ENCODE data around the gene ANKS6. TPM values are rescaled to one million over a fixed set of nuclear protein-coding genes. Genes with fewer than 3 reads are reported as not detected.

The ANKS6 gene
- total and polyA plus RNA-seq, 4 donors, result 8.4 to 23.8 (median 20.7) TPM

DNA sequence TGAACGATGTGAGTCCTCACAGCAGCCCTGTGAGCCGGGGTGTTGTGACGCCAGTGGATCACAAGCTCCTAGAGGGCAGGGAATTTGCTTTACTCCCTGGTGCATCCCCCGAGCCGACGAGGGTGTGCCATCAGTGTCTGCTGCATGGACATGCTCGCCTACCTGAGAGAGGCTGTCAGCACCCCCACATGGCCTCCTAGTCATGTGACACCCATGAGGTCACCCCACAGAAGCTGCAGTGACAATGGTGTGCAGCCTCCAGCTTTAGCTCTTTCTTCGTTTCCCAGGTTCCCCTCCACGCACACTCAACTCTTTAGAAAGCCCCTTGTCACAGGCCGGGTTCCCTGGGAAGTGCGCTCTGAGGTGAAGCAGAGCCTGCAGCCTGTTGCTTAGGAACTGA lies 67.9 kb downstream of the ANKS6 start:
- 87% methylated on average over 11 of the region's 11 CpGs for WGBS, 2 donors
- no peak for ATAC-seq (ENCODE audit: low FRiP score)
- H3K36me3 ChIP-seq (ENCODE audit: control insufficient read depth in 1 of 2, insufficient read depth in 2 of 2, low read length in 1 of 2), result peaks cover 0 to 4% of the 10 kb centered on the region in 2 donors

DNA sequence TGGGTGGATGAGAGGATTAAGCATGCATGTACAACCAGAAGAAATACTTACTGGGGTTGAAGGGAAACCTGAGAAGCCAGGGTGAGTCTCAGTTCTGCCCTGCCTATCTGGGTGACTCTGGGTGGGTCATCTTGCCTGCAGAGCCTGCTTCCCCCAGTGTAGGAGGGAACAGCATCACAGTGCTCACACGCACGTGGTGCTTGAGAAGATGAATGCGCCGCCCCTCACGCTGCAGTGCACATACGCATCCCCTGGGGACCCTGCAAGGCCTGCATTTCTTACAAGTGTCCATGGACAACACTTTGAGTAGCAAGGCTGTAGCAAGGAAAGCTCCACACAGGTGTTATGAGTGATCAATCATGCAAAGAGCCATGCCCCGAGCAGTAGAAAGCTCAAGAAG lies 68.9 kb downstream of the ANKS6 start:
- ATAC-seq (ENCODE audit: low FRiP score), result no peak
- no peak overlapping the region for H3K4me3 ChIP-seq (ENCODE audit: low read length in 2 of 2)
- H3K4me1 ChIP-seq (ENCODE audit: control insufficient read depth in 1 of 2, insufficient read depth in 2 of 2, low read length in 2 of 2), result no peaks in the 10 kb centered on the region
- intact Hi-C loops (cut with DNase I), result no loop called here
- H3K36me3 ChIP-seq (ENCODE audit: control insufficient read depth in 1 of 2, insufficient read depth in 2 of 2, low read length in 1 of 2), result no peaks in the 10 kb centered on the region
- no peaks in the 10 kb centered on the region for H3K27me3 ChIP-seq (ENCODE audit: control insufficient read depth in 1 of 2, insufficient read depth in 2 of 2, low read length in 1 of 2)
- no peak overlapping the region for H3K27ac ChIP-seq (ENCODE audit: low read depth in 1 of 2, low read length in 2 of 2)
- DNase-seq, result no peak
- WGBS, 2 donors, result 58 to 63% methylated on average over 7 of the region's 7 CpGs
- H3K9me3 ChIP-seq (ENCODE audit: control insufficient read depth, low read length), result peaks cover 9% of the 10 kb centered on the region

More for the DNA sequence above, 67.9 kb downstream of the ANKS6 start:
- H3K4me1 ChIP-seq (ENCODE audit: control insufficient read depth in 1 of 2, insufficient read depth in 2 of 2, low read length in 2 of 2), result no peaks in the 10 kb centered on the region
- no peak for DNase-seq
- no peak overlapping the region for H3K27ac ChIP-seq (ENCODE audit: low read depth in 1 of 2, low read length in 2 of 2)
- H3K9me3 ChIP-seq (ENCODE audit: control insufficient read depth, low read length), result peaks cover 4% of the 10 kb centered on the region
- intact Hi-C loops (cut with DNase I), result no loop called here
- H3K27me3 ChIP-seq (ENCODE audit: control insufficient read depth in 1 of 2, insufficient read depth in 2 of 2, low read length in 1 of 2), result no peaks in the 10 kb centered on the region
- no peak overlapping the region for H3K4me3 ChIP-seq (ENCODE audit: low read length in 2 of 2)

DNA sequence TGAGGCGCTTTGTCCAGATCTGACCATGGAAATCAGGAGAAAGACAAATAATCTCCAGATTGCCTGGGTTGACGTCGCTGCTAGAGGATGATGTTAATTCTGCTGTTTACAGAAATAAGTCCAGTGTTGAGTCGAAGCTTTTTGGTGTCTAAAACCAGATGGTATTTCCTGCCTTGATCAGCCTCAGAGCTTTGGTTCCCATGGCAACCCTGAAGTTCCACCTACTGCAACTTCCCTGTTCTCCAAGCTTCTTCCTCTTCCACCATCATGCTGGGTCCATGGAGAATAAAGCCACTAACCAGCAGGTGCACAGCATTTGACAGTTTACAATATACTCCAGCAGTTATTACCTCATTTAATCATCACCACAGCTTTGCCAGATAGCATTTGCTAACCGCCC lies 69.6 kb downstream of the ANKS6 start:
- Histone ChIP-seq H3K36me3 (ENCODE audit: control insufficient read depth in 1 of 2, insufficient read depth in 2 of 2, low read length in 1 of 2) (no peaks in the 10 kb centered on the region), H3K4me3 (ENCODE audit: low read length in 2 of 2) (no peak overlapping the region), H3K4me1 (ENCODE audit: control insufficient read depth in 1 of 2, insufficient read depth in 2 of 2, low read length in 2 of 2) (no peaks in the 10 kb centered on the region), H3K27me3 (ENCODE audit: control insufficient read depth in 1 of 2, insufficient read depth in 2 of 2, low read length in 1 of 2) (no peaks in the 10 kb centered on the region), H3K27ac (ENCODE audit: low read depth in 1 of 2, low read length in 2 of 2) (no peak overlapping the region), H3K9me3 (ENCODE audit: control insufficient read depth, low read length) (peaks cover 10% of the 10 kb centered on the region)
- 27 to 29% methylated on average over 5 of the region's 5 CpGs for WGBS, 2 donors
- intact Hi-C loops (cut with DNase I), result no loop called here
- no peak for DNase-seq
- ATAC-seq (ENCODE audit: low FRiP score), result no peak

DNA sequence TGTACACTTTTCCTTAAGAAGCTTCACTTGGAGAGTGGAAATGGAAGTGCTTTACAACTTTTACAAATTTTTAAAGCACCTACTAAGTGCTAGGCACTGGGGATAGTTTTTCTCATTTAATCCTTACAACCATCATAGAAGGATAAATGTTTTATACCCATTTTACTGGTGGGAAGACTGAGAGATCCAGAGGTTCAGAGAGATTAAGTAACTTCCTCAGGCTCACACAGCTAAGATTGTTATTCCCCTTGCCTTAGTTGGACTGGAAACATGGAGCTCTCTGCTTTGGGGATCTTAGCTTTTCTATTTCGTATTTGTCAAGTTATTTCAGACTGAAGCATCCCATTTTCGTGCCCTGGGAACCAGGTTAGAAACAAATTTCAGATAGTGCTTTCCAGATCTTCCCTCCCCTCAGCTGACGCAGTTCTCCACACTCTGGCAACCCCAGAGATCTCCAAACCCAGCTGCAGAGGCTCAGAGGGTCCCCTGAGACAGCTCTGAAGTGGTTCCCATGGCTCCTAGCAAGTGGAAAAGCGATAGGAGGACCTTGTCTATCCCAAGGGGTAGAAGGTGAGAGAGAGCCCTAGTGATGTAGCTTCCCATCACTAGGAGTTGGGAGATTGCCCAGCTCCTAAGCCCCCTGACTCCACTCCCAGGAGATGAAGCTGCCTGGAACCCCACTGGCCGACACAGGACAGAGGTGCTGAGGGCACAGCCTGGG lies 71.4 kb downstream of the ANKS6 start:
- Histone ChIP-seq H3K9me3 (ENCODE audit: control insufficient read depth, low read length) (peaks cover 10% of the 10 kb centered on the region), H3K4me3 (ENCODE audit: low read length in 2 of 2) (no peak overlapping the region), H3K27me3 (ENCODE audit: control insufficient read depth in 1 of 2, insufficient read depth in 2 of 2, low read length in 1 of 2) (no peaks in the 10 kb centered on the region), H3K36me3 (ENCODE audit: control insufficient read depth in 1 of 2, insufficient read depth in 2 of 2, low read length in 1 of 2) (no peaks in the 10 kb centered on the region), H3K4me1 (ENCODE audit: control insufficient read depth in 1 of 2, insufficient read depth in 2 of 2, low read length in 2 of 2) (no peaks in the 10 kb centered on the region), H3K27ac (ENCODE audit: low read depth in 1 of 2, low read length in 2 of 2) (no peak overlapping the region)
- DNase-seq, result no peak
- 70 to 72% methylated on average over 5 of the region's 5 CpGs for WGBS, 2 donors
- intact Hi-C loops (cut with DNase I), result no loop called here
- no peak for ATAC-seq (ENCODE audit: low FRiP score)

DNA sequence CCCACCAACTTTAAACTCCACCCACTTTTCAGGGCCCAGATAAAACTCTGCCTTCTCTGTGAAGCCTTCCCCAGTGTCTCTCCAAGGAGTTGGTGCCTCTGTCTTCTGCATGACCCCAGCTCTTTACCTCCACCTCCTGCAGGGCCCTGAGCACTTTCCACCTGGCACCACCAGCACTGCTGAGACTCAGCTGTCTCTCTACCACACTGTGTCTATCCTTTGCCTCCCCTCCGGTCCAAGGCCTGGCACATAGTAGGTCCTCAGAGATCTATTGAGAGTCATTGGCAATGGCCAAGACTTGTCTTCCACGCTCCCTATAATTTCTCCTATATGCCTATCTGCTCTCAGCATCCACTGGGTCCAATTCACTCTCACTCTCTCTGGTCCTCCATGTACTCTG lies 74.7 kb downstream of the ANKS6 start:
- no peaks in the 10 kb centered on the region for H3K36me3 ChIP-seq (ENCODE audit: control insufficient read depth in 1 of 2, insufficient read depth in 2 of 2, low read length in 1 of 2)
- H3K27ac ChIP-seq (ENCODE audit: low read depth in 1 of 2, low read length in 2 of 2), result no peak overlapping the region
- no peak overlapping the region for H3K4me3 ChIP-seq (ENCODE audit: low read length in 2 of 2)
- H3K9me3 ChIP-seq (ENCODE audit: control insufficient read depth, low read length), result peaks cover 11% of the 10 kb centered on the region
- DNase-seq (no peak), ATAC-seq (ENCODE audit: low FRiP score) (no peak)
- intact Hi-C loops (cut with DNase I), result no loop called here
- no peaks in the 10 kb centered on the region for H3K27me3 ChIP-seq (ENCODE audit: control insufficient read depth in 1 of 2, insufficient read depth in 2 of 2, low read length in 1 of 2)
- no peaks in the 10 kb centered on the region for H3K4me1 ChIP-seq (ENCODE audit: control insufficient read depth in 1 of 2, insufficient read depth in 2 of 2, low read length in 2 of 2)
- 85 to 86% methylated on average over 2 of the region's 2 CpGs for WGBS, 2 donors

DNA sequence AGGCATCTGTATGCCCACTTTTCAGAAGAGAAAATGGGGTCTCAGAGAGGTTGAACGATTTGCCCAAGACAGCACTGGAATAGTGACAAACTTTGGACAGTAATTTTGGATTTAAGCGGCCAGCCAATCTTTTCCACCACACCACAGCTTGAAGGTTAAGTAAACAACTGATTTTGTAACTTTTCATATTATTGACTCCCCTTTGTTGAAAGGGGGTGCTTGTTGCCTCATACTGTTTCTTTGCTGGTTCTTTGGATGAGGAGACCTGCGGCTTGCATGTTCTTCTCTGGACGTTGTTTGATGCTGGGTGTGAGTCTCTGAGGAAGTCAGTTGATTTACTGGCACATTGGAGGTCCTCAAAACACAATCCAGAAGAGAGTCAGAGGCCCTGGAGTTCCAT lies 76.0 kb downstream of the ANKS6 start:
- ATAC-seq (ENCODE audit: low FRiP score) (no peak), DNase-seq (no peak)
- no peaks in the 10 kb centered on the region for H3K4me1 ChIP-seq (ENCODE audit: control insufficient read depth in 1 of 2, insufficient read depth in 2 of 2, low read length in 2 of 2)
- 78 to 84% methylated on average over 4 of the region's 4 CpGs for WGBS, 2 donors
- intact Hi-C loops (cut with DNase I), result no loop called here
- H3K36me3 ChIP-seq (ENCODE audit: control insufficient read depth in 1 of 2, insufficient read depth in 2 of 2, low read length in 1 of 2), result no peaks in the 10 kb centered on the region
- H3K27me3 ChIP-seq (ENCODE audit: control insufficient read depth in 1 of 2, insufficient read depth in 2 of 2, low read length in 1 of 2), result no peaks in the 10 kb centered on the region
- H3K4me3 ChIP-seq (ENCODE audit: low read length in 2 of 2), result no peak overlapping the region
- no peak overlapping the region for H3K27ac ChIP-seq (ENCODE audit: low read depth in 1 of 2, low read length in 2 of 2)
- H3K9me3 ChIP-seq (ENCODE audit: control insufficient read depth, low read length), result peaks cover 11% of the 10 kb centered on the region

DNA sequence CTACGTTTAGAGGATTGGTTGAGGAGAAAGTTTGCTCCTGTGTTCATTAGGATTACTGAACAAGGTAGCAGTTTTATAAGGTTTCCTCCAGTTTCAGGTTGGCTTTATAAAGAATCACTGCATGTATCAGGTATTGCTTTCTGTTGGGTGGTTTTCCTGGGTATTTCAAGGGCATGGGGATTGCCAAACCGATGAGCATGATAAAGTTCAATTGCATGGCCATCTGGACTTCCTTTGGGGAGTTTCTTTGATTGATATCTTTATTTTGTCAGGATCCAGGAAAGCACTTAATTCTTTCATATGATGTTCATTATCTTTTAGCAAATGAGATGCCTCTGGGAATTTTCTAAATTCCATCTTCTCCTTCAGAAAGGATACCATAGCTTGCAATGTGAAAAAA lies 77.3 kb downstream of the ANKS6 start:
- Histone ChIP-seq H3K27ac (ENCODE audit: low read depth in 1 of 2, low read length in 2 of 2) (no peak overlapping the region), H3K27me3 (ENCODE audit: control insufficient read depth in 1 of 2, insufficient read depth in 2 of 2, low read length in 1 of 2) (no peaks in the 10 kb centered on the region), H3K9me3 (ENCODE audit: control insufficient read depth, low read length) (peaks cover 9% of the 10 kb centered on the region), H3K4me3 (ENCODE audit: low read length in 2 of 2) (no peak overlapping the region), H3K4me1 (ENCODE audit: control insufficient read depth in 1 of 2, insufficient read depth in 2 of 2, low read length in 2 of 2) (no peaks in the 10 kb centered on the region), H3K36me3 (ENCODE audit: control insufficient read depth in 1 of 2, insufficient read depth in 2 of 2, low read length in 1 of 2) (no peaks in the 10 kb centered on the region)
- no peak for ATAC-seq (ENCODE audit: low FRiP score)
- no peak for DNase-seq
- intact Hi-C loops (cut with DNase I), result no loop called here
- 66 to 74% methylated on average over 2 of the region's 2 CpGs for WGBS, 2 donors

DNA sequence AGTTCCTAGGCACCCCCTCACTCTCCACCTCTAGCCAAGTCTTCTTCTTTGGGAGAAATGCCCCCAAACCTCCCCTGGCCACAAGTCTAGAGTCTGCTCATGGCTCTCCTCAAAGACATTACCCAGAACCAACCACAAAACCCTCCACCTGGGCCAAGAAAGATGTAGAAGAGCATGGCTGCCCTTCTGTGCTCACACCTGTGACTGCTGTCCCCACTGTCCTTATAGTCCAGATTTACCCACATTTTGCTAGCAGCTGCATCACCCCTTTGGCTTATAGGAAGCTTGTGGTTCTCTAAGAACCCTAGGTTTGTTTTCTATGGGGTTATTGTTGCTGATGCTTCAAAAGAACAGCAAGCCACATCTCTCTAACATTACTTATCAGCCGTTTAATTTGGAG lies 81.5 kb downstream of the ANKS6 start:
- Histone ChIP-seq H3K4me1 (ENCODE audit: control insufficient read depth in 1 of 2, insufficient read depth in 2 of 2, low read length in 2 of 2) (no peaks in the 10 kb centered on the region), H3K9me3 (ENCODE audit: control insufficient read depth, low read length) (peaks cover 4% of the 10 kb centered on the region), H3K36me3 (ENCODE audit: control insufficient read depth in 1 of 2, insufficient read depth in 2 of 2, low read length in 1 of 2) (no peaks in the 10 kb centered on the region), H3K4me3 (ENCODE audit: low read length in 2 of 2) (no peak overlapping the region), H3K27ac (ENCODE audit: low read depth in 1 of 2, low read length in 2 of 2) (no peak overlapping the region), H3K27me3 (ENCODE audit: control insufficient read depth in 1 of 2, insufficient read depth in 2 of 2, low read length in 1 of 2) (no peaks in the 10 kb centered on the region)
- no peak for ATAC-seq (ENCODE audit: low FRiP score)
- WGBS, 2 donors, result 60 to 83% methylated on average over 1 of the region's 1 CpG
- DNase-seq, result no peak
- intact Hi-C loops (cut with DNase I), result no loop called here

DNA sequence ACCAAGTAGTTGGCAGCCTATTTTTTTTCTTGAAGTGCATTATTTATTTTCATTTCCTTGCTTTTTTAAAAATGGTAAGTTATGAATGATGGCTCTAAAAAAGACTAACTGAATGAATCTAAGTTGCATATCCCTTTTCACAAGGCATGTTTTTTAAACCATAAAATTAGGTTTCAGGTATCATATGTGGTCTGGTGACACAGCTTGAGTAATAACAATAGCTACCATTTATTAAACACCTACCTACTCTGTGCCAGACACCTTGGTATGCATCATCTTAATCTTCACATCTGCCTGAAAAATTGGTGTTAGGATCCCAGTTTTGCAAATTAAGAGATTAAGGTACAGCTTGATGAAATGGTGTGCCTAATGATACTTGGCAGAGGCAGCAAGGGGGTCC lies 83.4 kb downstream of the ANKS6 start:
- Histone ChIP-seq H3K36me3 (ENCODE audit: control insufficient read depth in 1 of 2, insufficient read depth in 2 of 2, low read length in 1 of 2) (no peaks in the 10 kb centered on the region), H3K9me3 (ENCODE audit: control insufficient read depth, low read length) (peaks cover 2% of the 10 kb centered on the region), H3K4me3 (ENCODE audit: low read length in 2 of 2) (no peak overlapping the region), H3K27ac (ENCODE audit: low read depth in 1 of 2, low read length in 2 of 2) (no peak overlapping the region), H3K27me3 (ENCODE audit: control insufficient read depth in 1 of 2, insufficient read depth in 2 of 2, low read length in 1 of 2) (no peaks in the 10 kb centered on the region), H3K4me1 (ENCODE audit: control insufficient read depth in 1 of 2, insufficient read depth in 2 of 2, low read length in 2 of 2) (no peaks in the 10 kb centered on the region)
- intact Hi-C loops (cut with DNase I), result no loop called here
- ATAC-seq (ENCODE audit: low FRiP score) (no peak), DNase-seq (no peak)
